ENCODE results near the gene GRIK3.

Gene GRIK3

DNA sequence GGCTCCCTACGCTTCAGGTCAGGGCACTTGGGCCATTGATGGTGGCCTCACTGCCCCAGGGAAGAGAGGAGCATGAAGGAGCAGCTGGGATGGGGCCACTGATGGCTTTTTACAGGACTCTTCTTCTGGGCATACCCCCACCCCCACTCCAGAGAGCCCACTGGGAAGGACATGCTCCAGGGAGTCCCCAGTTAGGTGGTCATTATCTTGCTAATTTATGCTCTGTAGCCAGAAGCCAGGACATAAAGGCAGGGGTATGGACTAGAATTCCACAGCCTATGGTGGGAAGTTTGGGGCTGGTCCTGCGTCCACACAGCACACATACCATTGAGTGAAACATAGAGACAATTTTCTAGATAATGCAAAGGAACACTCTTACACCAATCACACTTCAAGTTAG lies 8.8 kb upstream of the GRIK3 start:
- DNase-seq (ENCODE audit: low read depth in 1 of 2, low spot score in 1 of 2): no peak

DNA sequence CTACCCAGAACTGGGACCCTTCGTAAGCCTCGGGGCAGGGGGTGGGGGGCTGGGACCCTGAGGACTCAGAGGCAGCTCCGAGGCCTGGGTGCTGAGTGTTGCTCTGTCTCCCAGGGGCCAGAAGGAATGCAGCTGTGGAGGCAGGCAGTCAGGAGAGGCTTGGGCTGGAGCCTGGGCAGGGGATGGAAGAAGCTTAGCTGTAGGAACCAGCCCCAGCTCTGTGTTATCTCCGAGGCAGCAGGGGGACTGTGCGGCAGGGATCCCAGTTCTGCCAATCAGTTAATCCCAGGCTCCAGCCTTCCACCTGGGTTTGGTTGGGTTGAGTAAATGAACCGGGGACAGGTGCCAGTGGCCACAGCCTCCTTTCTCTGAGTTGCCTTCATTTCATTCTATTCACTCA lies 8.2 kb upstream of the GRIK3 start:
- no peak for DNase-seq (ENCODE audit: low read depth in 1 of 2, low spot score in 1 of 2)

DNA sequence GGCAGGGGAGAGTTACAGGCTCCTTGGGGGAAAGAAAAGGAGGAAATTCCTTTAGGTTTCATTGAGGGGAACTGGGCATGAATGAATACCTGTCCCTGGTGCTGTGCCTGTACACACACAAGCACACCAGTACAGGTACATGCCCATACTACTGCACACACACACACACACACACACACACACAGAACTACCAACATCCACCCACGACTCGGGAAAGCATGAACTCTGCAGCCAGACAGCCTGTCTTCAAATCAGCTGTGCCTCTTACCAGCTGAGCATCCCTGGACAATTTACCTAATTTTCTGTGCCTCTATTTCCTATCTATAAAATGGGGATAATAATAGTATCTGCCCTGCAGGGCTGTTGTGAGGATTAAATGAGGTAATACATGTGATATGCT lies 7.2 kb upstream of the GRIK3 start:
- no peak for DNase-seq (ENCODE audit: low read depth in 1 of 2, low spot score in 1 of 2)

DNA sequence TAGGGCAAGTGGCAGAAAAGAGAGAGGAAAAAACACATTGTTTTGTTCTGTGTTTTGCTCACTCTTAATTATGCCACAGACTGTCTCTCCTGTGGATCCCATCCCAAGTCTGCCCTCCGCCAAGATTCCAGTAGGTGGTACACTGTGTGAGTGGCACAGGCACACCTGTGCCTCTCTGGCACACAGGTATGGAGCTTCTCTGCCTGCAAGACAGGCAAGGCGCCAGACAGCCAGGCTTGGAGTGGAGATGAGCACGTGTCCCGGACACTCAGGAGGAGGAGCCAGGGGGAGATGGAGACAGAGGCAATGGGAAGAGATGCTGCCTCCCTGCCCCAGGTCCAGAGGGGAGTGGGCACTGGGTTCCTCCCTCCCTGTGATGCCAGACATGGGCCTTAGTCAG lies 6.5 kb upstream of the GRIK3 start:
- DNase-seq (ENCODE audit: low read depth in 1 of 2, low spot score in 1 of 2): no peak

DNA sequence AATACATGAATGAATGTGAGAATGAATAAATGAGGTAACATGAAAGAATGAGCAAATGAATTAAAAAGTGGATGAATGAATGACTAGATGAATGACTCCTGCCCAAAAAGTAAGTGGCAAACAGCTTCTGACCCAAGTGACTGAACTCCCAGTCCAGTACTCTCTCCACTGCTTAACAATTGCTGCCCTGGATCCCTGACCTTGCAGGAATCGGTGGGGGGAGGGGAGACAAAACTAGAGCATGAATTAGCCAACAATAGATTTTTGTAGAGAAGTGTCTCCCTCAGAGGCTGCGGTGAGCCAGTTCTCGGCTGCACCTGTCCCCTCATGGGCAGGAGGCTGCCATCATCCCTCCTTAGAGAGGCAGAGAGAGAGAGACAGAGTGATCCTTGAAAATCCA lies 5.9 kb upstream of the GRIK3 start:
- DNase-seq (ENCODE audit: low read depth in 1 of 2, low spot score in 1 of 2): no peak

DNA sequence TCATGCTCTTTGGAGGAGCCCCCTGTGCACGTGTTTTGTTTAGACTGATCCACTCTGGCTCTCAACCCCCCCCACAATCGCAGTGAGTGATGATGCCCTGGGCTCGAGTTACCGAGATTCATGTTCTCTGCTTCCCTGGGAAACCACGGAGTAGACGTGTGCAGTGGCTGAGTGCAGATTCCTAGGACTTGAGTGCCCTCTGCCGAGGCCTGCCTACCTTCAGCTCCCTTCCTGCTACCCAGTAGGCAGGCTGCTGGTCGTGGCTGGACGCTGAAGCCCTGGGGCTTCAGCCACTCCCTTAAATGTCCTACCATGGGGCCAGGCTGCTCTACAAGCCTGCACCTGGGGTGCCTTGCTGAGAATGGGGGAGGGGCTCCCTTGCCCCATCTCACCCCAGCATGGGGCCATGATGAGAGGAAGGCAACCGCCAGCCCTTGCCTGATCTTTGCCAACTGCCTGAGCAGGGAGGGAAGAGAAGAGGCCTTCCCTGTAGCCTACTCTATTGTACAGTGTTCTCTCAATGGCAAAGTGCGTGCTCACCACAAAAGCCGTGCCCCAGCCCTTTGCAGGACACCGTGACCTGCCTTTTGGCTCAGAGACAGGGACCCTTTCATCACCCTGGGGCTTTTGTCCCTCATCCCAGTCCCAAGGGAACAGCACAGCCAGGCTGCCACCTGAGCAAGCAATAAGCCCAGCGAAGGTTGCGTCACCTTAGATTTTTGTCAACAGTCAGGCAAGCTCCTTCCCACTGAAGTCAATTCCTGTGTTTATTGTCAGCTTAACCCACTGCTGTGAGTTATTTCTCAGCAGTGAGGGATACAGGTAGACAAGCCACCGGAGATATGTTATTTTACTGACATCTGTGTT lies 4.1 kb upstream of the GRIK3 start:
- no peak for DNase-seq (ENCODE audit: low read depth in 1 of 2, low spot score in 1 of 2)

DNA sequence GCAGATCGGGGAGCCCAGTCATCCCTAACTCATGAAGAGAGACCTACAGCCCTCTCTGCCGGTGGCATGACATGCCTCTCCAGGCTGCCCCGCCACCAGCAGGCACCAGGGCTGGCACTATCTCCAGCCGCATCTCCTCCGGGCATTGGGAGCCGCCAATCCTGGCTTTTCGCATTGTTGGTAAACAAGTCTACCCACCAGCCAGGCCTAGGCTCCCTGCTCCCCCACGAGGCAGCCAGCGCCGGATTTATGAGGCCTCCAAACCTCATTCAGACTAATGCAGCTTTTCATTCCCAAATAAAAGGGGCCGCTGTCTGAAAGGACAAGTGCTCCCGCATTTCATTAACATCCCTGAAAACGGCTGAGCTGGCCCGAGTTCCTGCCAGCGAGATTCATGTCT lies 3.4 kb upstream of the GRIK3 start:
- DNase-seq (ENCODE audit: low read depth in 1 of 2, low spot score in 1 of 2): no peak

DNA sequence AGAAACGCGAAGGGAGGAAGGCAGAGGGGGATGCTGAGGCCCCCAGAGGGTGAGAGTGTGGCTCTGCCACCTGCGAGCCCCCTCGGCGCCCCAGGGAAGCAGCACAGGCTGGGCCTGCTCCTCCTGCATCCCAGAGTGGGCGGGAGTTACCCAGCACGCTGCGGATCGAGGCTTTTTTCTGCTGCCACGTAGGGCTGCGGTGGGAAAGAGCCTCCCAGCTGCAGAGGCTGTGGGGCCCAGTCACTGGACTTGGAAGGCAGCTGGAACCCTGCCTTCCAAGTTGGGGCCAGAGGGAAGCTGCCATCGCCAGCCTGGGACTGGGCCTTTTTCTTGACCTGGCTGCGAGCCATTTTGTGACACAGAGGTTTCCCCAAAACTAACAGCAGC lies 2.3 kb upstream of the GRIK3 start:
- DNase-seq (ENCODE audit: low read depth in 1 of 2, low spot score in 1 of 2): no peak

DNA sequence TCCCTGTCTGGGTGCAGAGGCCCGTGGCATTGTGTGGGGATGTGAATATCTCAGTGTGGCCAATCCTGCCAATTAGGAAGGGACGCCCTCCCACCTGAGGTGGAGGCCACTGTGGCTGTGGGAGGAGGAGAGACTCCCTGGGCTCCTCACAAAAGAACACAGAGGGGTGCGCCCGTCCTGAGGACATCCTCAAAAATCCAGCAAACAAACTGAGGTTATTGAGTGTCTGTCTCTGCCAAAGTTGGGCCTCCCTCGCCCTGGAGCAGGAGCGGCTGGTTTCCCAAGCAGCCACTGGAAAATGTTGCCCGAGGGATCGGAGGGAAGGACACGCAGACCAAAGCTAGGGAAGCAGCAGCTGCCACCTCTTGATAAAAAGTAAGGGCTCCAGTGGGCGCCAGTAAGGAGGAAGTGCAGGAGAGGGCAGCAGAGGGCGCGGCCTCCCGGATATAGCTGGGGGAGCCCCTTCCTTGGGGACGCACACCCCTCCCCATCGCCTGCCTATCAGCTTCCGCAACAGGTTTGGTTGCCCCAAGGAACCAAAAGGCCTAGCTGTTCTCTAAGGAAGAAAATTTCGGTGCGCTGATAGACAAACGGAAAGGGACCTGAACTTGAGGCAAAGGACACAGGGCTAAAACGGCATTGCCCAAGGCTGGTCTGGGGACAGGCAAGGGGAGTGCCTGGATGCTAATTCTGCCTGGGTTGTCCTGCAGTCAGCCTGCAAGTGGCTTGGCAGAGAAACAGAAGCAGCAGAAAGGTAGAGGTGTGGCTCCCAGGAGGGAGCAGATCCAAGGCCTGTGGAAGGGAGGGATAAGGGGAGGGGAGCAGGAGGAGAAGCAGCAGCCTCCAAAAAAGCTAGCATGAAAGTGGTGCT lies 1.7 kb upstream of the GRIK3 start:
- no peak for DNase-seq (ENCODE audit: low read depth in 1 of 2, low spot score in 1 of 2)

DNA sequence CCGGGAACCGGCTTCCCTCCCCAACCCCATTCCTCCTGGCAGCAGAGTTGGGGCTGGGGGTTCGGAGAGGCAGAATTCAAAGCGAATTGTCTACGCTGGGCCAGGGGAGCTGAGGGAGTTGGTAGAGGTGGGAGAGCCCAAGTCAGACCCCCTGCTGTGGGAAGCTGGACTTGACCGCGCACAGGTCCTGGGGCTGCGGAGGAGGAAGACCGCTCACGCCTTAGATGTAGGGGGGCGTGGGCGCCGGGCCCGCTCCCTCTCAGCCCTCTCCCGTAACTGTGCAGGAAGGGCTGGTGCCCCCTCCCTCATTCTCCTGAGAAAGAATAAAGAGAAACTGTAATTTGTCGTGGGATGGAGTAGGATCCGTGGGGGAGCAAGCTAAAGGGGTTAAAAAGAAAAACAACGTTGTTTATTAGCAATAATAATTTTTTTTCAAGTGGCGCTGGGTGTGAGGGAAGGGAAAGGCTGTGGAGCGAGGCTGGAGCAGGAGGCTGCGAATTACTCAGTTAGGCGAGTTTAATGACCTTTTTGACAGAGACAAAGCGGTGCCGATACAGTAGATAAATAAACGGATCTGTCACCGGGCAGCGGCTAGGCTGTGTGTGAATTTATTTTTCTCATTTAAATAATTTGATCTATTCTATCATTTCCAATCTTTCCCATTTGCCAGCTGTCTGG lies 838 bp upstream of the GRIK3 start:
- DNase-seq (ENCODE audit: low read depth in 1 of 2, low spot score in 1 of 2): no peak

DNA sequence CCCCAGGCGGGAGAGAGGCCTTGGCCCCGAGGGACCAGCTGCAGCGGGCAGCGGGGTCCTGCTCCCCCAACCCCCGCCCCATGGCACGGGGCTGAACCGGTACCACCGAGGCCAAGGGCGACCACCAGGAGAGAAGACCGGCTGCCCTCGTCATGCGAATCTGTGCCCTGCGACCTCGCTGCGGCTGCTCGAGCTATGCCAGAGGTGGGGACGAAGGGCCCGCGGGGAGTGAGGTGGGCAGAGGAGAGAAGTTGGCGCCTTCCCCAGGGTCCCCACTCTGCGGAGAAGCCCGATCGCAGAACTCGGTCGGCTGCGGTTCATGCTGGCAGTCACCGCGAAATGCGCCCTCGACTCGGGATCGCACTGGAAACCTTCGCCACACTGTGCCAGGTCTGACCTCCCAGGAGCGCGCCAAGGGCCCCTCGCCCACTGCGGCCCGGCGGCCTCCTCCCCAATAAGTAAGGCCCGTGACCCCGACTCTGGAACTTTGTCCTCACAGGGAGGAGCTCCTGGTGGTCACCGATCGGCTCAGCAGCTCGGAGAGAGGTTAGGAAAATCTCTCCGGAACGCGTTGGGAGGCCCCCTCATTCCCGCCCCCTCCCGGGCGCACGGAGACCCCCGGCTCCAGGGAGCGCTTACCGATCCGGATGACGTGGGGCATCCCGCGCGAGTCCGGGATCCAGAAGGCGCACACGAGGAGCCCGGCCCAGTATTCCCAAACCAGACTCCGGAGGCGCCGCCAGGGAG lies 787 bp downstream of the GRIK3 start:
- DNase-seq (ENCODE audit: low read depth in 1 of 2, low spot score in 1 of 2): no peak

DNA sequence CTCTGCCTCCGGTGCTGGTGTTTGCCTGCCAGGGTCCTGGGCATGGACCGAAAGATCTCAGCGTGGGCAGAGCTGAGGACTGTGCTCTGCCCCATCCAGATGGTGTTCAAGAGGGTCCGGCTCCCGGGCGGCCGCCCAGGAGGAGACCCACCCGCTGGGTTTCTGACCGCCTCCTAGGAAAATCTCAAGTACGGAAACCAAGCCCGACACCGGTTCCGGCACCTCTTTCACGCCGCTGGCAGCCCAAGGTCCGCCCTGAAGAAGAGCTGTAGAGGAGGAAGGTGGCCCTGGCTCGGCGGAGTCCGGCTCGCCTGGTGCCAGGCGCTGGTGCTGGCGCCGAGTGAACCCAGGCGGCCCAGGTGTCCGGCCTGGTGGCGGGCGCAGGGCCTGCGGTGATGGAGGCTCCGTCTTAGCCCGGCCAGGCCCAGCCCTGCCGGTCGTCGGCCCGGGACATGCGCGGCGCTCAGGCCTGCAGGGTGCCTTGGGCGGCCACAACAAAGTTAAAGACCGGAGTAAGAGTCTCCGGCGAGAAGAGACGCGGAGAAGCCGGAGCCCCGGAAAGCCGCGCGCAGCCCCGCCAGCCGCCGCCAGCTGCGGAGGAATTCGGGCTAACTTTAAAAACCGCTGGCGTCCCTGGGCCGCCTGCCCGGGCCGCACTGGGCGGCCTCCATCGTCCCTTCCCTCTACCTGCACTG lies 1.5 kb downstream of the GRIK3 start:
- no peak for DNase-seq (ENCODE audit: low read depth in 1 of 2, low spot score in 1 of 2)

DNA sequence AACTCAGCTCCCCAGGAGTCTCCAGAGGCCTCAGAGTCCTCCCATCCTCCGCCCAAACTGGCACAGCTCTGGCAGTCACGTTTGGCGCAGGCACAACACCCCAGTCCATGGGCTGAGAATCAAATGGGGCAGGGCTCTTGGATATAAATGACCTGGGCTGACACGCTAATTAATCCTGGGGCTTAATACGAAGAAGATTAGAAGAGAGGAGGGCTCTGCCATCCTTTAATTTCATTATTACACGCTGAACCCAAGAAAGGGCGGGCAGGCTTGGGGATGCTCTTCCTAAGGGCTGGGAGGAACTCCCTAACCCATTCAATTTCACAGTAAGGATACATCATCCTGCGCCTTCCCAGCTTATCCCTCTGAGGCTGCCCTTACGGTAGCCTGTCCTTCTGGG lies 2.4 kb downstream of the GRIK3 start:
- DNase-seq (ENCODE audit: low read depth in 1 of 2, low spot score in 1 of 2): no peak

DNA sequence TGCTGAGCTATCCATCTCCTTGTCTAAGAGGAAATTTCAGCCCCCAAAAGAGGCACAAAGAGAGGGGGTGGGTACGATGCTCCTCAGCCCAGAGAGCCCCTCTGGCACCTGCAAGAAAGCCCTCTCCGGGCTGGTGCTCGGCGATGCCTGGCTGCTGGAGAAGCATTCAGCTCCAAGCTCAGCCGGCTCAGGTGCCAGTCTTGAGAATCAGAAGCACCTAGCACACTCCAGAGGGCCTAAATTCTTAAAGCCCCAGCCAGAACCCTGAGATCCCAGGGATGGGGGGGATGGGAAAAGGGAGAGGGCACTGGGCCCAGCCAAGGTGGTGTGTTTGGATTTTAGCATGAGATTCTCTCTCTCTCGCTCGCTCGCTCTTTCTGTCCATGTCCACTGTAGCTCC lies 2.9 kb downstream of the GRIK3 start:
- no peak for DNase-seq (ENCODE audit: low read depth in 1 of 2, low spot score in 1 of 2)

DNA sequence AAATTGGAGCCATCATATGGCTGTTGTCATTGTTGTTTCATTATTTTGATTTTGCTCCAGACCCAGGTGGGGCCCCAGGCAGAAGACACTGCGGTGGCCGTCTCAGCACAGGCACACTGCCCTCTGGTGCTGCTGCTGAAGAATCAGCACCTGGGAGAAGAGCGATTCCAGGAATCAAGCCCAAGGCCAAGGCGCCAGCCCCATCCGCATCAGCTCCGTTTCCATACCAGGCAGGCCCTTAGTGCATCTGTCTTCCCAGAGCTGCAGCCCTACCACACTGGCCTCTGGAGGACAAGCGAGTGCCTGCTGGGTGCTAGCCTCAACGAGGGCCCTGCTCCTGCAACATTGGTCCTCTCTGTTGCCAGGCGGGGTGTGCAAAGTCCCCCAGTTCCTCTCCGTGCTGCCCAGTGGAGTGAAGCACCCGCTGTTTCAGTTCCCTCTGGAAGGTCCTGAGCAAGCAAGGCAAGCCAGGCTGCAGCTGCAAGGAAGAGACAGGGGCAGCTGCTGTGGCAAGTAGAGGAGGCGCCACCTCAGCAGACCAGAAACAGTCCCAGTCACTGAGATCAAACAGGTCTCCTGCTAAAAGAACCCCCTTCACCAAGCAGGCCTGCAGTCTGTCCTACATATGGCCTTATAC lies 5.2 kb downstream of the GRIK3 start:
- no peak for DNase-seq (ENCODE audit: low read depth in 1 of 2, low spot score in 1 of 2)

DNA sequence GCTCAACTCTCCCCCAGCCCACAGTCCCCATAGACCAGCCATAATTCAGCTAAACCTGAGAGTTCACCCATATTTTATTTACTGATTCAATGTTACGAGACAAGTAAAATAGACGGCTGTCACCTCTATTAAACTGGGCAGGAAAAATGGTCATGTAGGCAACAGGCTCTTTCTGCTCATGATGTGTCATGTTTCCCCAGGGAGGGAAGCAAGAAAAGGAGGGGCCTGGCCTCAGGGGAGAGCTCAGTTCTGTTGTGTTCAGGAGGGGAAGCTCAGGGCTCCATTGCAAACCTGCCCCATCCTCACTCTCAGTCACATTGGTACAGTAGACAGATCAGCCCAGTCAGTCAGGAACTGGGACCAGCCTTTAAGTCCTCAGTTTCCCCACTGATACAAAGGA lies 12.8 kb downstream of the GRIK3 start:
- DNase-seq (ENCODE audit: low read depth in 1 of 2, low spot score in 1 of 2): no peak

DNA sequence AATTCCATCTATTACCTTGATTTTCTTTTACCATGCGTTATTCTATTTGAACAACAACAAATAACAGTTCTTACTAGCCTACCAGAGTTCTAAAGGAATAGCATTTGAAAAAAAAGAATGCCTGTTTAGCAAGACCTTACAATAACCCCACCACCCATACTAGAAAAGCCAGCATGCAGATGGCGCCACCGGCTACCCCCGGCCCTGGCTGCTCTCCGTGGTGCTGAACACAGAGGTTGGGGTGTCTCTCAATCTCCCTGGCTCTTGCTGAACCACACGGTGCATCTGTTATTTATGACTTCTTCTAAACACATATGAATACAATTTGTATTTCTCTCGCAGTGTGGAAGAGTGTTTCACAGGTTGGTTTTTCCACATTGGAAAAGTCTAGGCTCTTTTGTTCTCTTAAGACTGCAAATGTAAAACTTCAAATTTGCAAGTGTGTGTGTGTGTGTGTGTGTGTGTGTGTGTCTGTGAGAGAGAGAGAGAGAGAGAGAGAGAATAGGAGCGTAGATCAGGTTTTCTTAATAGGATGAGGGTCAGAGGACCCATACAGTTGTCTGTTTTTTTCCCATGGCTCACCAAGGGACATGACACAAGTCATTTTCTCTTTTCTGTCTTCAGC lies 13.6 kb downstream of the GRIK3 start:
- no peak for DNase-seq (ENCODE audit: low read depth in 1 of 2, low spot score in 1 of 2)

DNA sequence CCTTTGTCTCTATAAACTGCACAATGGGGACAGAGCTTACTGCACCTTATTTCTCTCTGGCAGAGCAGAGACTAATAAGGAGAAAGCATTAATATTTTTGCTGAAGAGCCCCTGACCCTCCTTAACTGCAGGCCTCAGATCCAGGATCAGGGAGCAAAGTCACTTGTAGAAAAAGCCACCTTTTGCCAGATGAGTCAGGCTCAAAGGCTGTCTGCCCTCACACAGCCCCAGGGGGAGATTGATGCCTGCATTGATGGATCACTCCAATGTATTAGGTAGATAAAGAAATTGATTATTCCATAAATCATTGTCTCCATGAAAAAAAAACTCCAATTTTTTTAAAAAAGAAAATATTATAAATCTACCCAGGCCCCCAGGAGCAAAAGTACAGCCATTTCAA lies 15.8 kb downstream of the GRIK3 start:
- no peak for DNase-seq (ENCODE audit: low read depth in 1 of 2, low spot score in 1 of 2)

DNA sequence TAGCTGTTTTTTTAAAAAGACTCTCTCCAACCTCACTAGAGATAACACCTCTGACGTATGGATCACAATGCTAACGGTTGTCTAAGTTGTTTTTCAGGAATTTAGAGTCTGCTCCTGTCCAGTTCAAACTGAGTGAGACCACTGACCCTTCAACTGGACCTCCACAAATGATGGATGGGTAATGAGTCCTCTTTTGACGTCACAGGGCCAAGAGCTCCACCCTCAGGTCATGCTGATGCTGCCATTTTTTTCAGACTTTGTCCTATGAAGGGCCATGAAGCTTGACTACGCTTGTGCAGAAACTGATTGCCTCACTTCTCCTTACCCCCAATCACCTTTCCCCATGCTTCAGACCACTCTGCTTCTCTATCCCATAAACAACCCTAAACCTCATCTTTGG lies 16.6 kb downstream of the GRIK3 start:
- DNase-seq (ENCODE audit: low read depth in 1 of 2, low spot score in 1 of 2): no peak

DNA sequence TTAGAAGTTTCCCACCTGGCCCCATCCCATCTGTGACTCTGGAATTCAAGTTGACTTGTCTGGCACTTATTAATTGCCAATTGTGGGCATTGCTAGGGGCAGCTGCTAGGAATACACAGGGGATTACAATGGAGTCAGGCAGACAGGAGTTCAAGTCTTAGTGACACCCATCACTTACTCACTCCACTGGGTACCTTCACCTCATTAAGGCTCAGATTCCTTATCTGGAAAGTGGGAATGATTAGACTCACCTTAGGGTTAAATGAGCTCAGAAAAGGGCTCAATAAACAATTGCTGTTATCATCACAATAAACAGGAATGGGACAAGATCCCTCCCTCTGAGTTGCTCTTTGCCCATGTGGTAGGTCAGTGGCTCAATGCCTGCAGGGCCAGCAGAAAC lies 18.2 kb downstream of the GRIK3 start:
- DNase-seq (ENCODE audit: low read depth in 1 of 2, low spot score in 1 of 2): no peak
